Dermis microvascular lymphatic vessel endothelial cell (primary cell): ENCODE results near the gene GOT1. TPM values are rescaled to one million over a fixed set of nuclear protein-coding genes. Genes with fewer than 3 reads are reported as not detected.

ENCODE experiments used
- DNase-seq, 2 donors: peaks; one replicate each; pipeline versions ENCODE4 v3.0.0 to v3.0.0-alpha.2; 2010; ENCODE audit warnings: low read depth in 2 of 2
- total RNA-seq: library from RNA; depleted of rRNA; stranded (reverse); fragments of >200 nt; gene quantifications from 2 replicates; pipeline ENCODE4 v1.2.1, GENCODE V29; 2014

The GOT1 gene
- total RNA-seq, 1 donor from 2014 or later, result 23.4 TPM

DNA sequence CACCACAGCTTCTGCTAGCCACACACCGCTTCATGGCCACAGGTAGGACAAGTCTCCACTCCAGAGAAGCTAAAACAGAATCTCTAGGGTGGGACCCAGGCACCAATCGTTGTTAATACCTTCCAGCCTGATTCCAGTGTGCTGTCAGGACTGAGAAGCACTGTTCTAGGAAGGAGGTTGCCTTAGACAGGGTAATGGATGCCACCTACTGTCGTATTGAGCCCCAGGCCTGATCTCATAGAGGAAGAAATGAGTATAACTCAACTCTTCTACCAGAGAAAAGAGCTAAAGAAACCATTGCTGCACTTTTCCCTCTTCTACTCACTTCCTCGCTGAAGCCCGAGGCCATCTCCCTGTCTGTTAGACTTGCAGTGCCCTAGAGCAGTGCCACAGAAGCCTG, 69.5 kb downstream of the GOT1 start:
- DNase-seq, result no peak

DNA sequence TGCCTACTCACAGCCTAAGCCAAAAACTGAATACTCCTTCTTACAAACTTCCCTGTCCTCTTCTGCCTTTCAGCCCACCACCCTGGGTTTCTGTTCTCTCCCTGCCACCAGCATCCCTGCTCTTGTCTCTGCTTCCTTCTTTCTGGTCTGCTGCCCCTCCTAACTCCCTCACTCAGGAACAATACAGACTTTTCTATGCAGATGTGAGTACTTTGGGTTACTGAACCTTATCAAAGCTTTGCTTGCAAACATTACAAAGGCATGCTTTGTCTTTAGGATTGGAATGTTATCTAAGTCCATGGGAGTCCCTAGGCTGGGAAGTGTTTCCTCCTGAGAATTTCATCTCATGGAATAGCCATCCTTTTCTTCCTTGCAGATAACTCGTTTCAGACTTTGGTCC, 72.3 kb downstream of the GOT1 start:
- DNase-seq, result no peak

DNA sequence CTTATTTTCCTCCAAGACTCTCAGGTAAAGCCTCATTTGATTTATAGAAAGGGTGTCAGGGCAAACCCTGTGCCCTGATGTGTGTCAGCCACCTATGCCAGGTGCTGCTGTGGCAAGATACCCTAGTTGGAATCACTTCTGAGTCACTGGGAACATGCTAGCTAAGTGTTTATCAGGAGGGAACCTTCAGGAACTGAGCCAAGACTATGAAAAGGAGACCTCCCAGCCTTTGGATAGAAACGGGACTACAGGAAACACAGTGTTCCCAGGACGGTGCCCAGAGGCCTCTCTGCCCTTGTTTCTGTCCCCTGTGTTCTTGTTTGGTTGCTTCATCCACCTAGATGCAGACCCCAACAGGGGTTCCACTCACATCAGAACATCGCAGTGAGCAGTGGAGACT, 72.7 kb downstream of the GOT1 start:
- no peak for DNase-seq

DNA sequence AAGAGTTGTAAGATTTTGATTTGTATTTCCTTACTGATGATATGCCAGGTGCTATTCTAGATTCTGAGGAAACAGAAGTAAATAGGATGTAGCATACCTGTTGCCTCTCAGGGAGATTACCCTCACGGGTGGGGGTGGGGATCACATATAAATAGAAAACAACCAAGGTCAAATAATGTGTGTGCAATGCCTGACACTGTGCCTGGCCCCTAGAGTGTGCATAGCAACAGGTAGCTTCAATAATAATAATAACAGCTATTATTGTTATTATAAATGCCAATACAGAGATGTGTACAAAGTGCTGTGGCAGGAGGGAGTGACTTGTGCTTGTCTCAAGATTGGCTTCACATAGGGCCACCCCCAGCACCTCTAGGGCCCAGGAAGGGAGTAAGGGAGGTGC, 77.2 kb downstream of the GOT1 start:
- no peak for DNase-seq

DNA sequence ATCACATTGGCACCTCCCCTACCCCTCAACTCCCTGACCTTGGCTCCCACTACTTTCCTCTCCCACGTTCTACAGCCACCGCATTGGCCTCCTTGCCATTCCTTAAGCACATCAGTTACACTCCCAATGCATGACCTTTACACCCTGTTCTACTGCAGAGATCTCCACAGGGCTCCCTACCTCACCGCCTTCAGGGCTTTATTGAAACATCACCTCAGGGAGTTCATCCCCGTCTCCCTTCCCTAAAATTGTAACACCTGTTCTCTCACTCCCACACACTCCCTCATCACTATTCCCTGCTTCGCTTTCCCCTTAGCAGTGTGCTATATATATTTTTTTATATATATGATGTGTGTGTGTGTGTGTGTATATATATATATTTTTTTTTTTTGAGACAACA, 82.8 kb downstream of the GOT1 start:
- no peak for DNase-seq

Other genes with a start within 250 kb of the GOT1 start
- under 0.01 TPM in 1 of 2 replicates, not detected in the other for gene HPSE2, start 194.8 kb downstream of the GOT1 start, total RNA-seq
- under 0.01 TPM in 1 of 2 replicates, not detected in the other for gene CNNM1, start 101.3 kb downstream of the GOT1 start, total RNA-seq
- gene NKX2-3, start 102.3 kb upstream of the GOT1 start, total RNA-seq, result not detected in 2 replicates
- 8.6 and 13.8 TPM in 2 replicates for gene SLC25A28, start 189.8 kb upstream of the GOT1 start, total RNA-seq
- gene ENTPD7, start 228.9 kb upstream of the GOT1 start, total RNA-seq, result 18.4 and 20.7 TPM in 2 replicates